Measurements from ENCODE around the gene RASA3.

The RASA3 gene

DNA sequence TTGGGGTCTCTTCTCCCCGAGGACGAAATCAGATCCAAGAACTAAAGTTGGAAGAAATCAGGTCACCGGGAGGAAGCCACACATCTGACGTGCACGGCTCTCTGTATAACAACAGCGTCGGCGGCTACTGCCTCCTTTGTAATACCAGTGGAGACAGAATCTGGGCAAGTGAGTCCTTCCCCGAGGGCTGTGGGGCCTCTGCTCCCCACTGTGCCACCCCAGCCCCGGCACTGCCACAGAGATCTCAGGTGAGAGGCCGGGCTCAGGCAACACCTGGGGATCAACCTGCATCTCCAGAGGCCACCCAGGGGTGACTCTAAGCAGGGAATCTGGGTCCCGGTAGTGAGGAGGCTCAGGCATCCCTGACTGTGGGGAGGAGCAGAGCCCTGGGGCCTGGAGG lies 124.9 kb downstream of the RASA3 start:
- DNase-seq (ENCODE audit: low read depth in 2 of 2): no peak

DNA sequence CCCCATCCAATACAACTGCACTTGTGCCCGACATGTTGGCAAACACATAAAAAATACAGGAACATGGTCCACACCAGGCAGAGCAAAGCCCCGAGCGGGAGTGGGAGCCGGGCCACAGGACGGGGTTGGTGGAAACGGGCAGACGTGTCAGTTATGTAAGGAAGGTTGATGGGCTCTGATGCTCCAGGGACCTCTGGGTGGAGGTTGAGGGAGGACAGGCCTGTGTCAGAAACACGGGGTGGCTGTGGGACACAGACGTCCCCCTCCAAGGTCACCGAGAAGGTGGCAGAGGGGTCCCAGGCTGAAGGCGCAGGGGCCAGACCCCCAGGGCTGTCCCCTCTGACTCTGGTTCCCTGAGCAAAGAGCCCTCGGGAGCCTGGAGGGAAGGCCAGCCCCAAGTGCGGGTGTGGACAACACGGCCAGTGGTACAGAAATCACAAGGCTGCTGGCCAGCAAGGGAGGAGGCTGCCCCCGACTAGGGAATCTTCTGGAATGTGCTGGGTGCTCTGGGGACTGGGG lies 127.2 kb downstream of the RASA3 start:
- DNase-seq (ENCODE audit: low read depth in 2 of 2): no peak

DNA sequence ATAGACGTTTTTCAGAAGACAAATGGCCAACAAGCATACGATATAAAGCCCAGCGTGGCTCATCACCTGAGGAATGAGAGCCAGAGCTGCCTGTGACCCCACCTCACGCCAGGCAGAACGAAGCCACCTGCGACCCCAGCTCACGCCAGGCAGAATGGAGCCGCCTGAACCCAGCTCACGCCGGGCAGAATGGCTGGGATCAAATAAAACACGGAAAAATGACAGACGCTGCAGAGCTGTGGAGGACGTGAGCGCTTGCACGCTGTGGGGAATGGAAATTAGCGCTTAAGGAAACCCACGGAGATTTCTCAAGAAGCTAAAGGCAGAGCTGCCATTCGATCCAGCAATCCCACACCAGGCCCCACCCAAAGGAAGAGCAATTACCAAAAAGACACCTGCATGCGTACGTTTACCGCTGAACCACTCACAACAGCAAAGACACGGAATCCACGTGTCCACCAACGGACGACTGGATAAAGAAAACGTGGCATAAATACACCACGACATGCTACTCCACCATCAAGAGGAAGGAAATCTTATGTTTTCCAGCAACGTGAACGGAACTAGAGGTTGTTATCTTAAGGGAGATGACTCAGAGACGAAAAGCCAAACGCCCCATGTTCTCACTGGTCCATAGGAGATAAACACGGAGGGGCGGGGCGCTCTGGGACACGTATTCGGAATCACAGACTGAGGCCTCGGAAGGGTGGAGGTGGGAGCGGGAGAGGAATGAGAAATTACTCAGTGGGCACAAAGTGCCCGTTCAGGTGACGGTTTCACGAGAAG lies 127.8 kb downstream of the RASA3 start:
- DNase-seq (ENCODE audit: low read depth in 2 of 2): no peak

DNA sequence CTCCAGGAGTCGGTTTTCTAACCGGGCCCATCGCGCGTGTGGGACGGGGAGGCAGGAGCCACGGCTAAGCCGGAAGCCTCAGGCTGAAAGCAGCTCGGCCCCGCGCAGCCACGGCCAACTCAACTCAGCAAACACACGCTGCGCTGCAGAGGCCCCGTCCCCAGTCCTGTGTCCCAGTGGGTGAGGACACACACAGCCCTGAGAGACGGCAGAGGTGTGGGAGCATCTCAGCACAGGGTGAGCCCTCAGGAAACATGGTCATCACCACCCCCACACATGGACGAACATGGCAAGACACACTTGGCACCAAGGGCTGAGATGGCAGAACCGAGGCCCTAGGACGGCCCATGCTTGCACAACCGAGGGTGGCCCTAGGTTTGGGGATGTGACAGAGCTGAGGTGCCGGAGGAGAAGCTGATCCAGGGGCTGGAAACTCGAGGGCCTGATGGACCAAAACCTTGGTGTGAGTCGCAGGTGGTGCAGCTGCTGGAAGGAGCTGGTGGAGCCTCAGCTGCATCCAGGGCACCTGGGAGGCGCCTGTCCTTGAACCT lies 129.6 kb downstream of the RASA3 start:
- no peak for DNase-seq (ENCODE audit: low read depth in 2 of 2)

DNA sequence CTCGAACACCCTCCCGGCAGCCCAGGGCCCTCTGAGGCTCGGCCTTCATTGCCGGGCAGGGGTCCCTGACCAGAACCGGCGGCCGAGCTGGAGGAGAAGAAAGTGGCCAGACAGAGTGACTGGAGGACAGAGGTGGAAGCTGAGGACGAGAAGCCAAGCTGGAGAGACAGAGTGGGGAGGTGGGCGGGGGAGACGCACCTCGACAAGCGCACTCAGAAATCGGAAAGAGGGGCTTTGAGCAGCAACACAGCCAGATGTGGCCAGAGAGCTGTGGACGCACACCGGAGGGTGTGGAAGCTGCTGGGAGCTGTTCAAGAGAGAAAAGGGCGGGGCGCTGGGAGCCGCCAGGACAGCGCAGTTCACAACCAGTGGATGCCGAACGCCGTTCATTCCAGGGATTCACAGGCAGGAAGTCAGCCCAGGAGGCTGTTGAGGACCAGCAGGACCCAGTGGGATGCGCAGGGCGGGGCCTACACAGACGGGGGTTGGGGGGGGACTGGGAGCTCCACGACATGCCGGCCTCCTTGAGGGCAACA lies 130.3 kb downstream of the RASA3 start:
- no peak for DNase-seq (ENCODE audit: low read depth in 2 of 2)

DNA sequence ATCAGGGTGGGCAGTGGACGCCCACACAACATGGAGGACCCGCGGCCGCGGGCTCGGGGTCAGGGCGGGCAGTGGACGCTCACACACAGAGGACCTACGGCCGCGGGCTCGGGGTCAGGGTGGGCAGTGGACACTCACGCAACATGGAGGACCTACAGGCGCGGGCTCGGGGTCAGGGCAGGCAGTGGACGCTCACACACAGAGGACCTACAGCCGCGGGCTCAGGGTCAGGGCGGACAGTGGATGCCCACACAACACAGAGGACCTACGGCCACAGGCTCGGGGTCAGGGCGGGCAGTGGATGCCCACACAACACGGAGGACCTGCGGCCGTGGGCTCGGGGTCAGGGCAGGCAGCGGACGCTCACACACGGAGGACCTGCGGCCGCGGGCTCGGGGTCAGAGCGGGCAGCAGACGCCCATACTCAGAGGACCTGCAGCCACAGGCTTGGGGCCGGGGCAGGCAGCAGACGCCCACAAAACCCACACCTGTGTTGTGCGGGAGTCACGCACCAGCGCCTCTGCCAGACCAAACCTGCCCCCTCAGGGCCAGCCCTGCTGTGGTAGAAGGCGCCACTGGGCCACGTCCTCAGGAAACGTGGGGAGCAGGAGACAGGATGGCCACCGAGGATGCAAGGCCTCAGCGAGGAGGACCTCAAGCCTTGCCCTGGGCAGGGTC lies 131.0 kb downstream of the RASA3 start:
- no peak for DNase-seq (ENCODE audit: low read depth in 2 of 2)

DNA sequence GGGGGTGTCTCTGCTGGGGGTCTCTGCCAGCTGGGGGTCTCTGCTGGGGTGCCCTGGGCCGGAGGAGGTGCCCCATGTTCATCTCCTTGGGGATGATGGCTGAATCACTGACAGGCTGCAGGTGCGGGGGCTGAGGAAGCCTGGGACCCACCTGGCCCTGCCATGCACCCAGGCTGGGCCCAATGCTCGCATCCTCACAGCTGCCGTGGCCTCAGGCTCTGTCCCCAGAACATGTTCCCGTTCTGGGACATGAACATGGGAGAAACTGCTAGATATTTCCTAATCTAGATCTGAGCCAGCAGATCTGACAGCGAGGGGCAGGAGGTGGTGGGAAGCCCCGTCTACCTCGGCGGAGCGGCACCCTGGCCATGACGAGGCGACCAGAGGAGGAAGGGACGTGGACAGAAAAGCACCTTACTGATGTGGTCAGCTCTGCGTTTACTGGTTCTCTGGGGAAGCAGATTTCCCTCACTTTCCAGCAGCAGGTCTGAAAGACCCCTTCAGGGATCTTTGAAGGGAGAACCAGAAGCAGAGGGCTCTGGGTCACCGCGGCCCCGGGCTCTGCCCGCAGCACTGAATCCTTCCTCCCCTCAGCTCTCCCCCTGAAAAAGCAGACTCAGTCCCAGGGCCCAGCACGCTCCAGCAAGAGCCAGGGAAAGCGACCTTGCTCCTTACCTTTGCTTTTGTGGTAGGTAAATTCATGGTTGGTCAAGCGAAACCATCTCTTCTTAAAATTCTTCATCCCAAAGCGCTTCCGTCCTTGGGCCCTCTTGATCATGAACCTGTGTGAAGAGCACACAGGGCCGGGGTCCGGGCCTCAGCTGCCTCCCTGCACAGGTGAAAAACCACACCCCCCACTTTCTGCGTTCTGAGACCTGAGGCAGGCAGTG lies 132.0 kb downstream of the RASA3 start:
- DNase-seq (ENCODE audit: low read depth in 2 of 2): no peak

DNA sequence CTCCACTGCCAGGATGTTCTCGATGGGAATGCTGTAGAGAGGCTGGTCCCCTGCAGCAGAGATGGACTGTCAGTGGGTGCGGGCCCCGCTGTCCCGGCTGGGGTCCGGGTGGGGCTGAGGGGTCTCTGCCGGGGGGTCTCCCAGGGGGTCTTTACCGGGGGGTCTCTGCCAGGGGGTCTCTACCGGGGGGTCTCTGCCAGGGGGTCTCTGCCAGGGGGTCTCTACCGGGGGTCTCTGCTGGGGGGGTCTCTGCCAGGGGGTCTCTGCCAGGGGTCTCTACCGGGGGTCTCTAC lies 132.9 kb downstream of the RASA3 start:
- DNase-seq (ENCODE audit: low read depth in 2 of 2): no peak

DNA sequence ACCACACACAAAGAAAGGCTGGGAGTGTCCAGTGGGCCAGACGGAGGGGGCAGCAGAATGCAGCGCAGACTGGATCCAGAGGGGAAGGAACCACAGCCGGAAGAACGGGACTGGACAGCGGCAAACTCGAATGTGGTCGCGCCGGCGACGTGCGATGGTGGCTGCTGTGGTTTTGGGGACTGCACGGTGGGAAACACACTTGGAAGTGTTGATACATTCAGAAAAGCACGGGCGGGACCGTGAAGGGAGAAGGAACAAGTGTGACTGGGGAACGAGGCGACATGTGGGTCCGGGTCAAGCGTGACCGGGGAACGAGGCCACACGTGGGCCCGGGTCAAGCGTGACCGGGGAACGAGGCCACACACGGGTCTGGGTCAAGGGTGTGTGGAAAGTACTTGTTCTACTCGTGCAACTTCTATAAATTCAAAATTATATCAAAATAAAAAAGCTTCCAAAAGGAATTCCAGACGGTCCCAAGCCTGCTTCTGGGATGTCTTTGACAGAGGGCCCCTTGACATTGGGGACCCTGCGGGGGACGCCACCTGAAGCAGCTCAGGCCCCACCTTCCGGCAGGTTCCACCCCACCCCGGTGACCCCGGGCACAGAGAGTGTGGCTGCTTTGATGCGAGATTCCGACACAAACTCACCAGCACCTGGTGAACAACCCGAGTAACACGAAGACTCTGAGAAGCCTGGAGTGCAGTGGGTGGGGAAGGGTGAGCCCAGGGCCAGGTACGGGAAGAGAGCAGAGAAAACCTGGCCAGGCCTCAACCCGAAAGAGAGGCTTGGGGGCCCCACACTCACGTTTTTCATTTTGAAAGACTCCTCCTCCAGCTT lies 133.4 kb downstream of the RASA3 start:
- DNase-seq (ENCODE audit: low read depth in 2 of 2): no peak

DNA sequence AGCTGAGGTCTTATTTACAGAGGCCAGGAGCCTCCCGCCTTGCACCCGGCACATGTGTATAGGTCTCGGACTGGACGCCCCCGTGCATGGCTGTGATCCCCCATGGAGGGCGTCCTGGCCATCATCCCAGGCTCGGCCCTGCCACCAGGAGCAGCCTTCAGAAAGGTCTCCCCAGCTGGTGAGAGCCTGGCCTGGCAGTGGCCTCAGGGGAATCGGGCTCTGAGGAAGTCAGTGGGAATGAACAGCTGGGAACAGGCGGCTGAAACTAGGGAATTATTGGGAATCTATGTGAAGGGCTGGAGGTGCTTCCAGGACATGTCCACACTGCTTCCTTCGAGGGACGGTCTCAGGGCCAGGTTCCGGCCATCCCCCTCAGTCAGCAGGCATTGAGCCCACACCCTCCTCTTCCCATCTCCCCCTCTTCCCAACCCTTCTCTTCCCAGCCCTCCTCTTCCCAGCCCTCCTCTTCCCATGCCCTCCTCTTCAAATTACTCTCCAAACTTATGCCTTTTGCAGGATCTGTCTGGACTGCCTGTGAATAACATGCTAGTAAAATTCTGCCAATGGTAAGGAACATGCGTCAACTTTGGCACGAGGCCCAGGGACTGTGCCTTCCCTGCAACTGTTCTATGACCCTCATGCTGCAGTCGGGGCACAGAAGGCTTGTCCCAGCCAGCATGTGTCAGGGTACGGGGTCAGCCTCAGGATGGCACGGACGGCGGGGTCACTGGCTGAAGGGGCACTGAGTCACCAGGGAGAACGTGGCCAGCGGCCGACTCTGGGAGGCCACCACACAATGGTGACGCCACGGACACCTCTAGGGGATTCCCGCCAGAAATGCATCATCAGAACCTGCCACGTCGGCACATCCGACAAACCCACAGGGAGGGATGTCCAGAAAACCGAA lies 134.3 kb downstream of the RASA3 start:
- no peak for DNase-seq (ENCODE audit: low read depth in 2 of 2)

DNA sequence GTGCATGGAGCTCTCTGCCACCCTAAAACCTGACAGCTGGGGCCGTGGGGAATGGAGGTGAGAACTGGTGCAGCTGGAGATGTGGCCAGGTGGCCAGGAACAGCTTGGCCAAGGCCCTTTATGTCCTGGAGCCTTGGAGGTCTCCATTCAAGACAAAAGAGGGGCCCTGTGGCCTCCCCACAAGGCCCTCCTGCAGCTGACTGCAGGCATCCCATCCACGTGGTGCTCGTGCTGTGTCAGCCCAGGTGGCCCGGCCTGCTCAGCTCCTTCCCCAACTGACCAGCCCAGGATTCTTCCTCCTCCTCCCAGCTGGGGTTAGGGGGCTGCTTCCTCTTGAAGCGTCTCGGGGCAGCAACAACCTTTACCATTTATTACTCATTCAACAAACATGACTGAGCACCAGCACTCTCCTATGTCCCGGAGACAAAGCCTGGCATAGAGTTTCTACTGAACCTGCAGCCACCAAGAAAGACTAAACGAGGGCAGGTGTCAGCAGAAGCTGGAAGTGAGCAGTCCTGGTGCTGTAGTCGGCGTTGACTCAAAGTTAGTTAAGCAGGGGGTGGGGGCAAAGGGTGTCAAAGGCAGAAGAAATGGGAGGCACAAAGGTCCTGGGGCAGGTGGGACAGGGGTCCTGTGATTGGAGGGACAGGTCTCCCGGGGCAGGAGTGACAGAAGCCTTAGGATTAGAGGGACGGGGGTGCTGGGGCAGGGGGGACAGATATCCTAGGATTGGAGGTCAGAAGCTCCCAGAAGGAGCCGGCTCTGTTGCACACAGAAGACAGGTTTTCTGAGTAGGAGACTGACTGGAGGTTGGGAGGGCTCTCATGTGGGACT lies 135.3 kb downstream of the RASA3 start:
- DNase-seq (ENCODE audit: low read depth in 2 of 2): no peak

DNA sequence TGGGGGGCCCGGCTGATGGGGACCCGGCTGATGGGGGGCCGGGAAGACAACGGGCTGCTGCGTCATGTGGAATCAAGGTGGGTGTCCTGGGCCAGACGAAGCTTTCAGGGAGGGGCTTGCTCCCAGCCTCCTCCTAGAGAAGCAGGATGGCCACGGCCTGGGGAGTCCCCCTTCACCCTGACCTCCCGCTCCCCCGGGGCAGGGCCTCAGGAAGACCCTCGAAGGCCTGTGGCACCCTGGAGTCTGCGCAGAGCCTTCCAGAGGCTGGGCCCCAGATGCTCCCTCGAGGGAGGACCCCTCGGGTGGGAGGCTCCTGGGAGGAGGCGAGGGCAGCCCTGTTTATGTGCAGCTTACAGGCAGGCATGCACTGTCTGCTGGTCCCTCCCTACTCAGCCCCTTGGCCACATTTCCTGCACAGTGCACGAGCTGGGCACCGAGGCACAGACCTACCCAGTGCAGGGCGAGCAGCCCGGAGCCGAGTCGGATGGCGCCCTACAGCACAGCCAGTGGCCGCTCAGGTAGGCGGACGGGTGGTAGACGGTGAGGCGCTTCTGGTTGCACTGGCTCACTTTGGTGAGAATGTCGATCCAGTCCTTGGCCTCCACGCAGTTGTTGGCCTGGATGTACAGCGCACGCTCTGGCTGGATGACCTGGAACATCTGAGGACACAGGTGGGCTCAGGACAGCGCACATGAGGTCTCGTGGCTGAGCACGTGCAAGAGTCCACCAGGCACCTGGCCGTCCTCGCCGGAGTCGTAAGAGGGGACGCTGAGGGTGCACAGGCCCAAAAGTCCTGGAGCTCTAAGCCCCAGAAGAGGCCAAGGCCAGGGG lies 136.1 kb downstream of the RASA3 start:
- DNase-seq (ENCODE audit: low read depth in 2 of 2): no peak

DNA sequence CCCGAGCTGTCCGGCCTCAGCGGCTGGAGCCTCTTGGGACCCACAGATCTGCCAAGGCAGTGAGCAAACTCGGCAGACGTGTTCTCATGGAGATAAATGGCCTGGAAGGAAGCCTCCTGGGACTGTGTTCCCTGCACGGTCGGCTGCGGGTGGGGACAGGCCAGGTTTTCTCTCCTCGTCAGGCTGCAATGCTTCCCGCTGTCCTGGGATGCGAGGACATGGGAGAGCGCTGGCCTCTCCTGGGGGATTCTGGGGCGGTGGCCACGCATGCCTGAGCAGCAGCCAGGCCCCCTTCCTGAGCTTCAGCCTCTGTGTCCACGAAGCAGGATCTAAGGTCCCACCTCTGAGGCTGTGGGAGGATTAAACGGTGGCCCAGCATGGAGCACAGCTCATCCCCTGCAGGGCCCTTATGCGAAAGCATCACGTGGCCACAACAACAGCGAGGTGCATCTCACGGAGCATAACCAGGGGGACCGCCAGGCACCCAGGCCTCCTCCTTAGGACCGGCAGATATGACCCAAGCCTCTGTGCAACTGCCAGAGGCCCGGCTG lies 137.3 kb downstream of the RASA3 start:
- DNase-seq (ENCODE audit: low read depth in 2 of 2): no peak

DNA sequence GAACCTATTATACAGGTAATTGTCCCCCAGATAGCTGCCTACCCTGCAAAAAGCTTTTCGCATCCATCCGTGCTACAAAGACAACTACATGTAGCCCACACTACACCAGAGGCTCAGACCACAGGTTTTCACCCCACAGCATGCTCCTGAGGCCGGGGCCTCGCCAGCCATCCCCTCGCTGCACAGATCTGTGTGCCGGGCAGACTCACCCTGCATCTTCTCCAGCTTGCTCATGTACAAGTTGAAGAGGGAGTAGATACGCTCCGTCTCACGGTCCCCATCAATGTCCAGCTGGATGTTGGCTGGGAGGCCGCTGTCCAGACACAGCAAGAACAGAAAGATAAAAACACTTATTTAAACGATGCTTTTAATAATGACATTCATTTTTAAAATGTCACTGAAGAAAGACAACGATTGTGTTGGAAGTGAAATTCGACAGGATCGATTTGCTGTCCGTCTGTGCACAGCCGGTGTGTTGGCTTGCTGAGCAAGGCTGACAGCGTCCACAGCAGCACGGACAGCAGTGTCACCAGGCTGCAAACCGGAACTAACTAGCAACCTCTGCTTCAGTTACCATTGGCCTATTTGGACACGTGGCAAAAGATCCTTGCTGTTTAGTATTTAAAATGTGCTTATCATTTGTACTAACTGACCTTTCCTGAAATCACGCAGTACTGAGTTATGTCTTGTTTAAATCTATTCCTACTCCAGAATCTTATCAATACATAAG lies 140.0 kb downstream of the RASA3 start:
- DNase-seq (ENCODE audit: low read depth in 2 of 2): no peak

DNA sequence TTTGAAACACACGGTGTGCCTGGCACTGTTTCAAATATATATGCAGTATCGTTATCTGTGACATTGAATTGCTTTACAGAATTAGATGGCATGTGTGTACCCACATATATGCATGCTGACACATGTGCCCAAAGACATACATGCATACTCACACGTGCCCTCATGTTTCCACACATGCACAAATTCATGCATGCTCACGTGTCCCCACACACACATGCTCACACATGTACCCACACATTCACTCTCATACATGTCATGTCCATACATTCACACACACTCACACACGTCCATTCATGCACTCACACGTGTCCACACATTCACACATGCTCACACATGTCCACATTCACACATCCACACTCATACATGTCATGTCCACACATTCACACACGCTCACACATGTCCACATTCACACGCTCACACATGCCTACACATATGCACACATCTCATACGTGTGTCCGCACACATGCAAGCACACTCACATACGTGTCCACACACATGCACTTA lies 140.7 kb downstream of the RASA3 start:
- no peak for DNase-seq (ENCODE audit: low read depth in 2 of 2)

DNA sequence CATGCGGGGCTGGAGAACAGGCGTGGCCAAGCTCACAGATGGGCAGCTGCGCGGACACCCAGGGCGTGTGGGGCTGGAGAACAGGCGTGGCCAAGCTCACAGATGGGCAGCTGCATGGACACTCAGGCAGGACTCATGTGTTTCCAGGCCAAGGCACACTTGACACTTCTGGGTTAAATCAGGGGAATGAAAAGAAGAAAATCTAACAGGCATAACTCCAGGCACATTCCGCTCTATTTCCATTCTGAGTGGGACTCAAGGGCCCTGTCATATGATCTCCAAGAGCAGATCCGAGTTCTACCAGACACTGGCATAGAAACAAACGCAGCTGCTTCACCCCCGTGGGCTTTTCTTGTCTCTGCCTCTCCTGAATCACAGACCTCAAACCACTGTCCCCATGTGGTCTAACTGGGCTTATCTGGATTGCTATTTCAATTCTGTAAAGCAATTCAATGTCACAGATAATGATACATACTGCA lies 141.2 kb downstream of the RASA3 start:
- DNase-seq (ENCODE audit: low read depth in 2 of 2): no peak

DNA sequence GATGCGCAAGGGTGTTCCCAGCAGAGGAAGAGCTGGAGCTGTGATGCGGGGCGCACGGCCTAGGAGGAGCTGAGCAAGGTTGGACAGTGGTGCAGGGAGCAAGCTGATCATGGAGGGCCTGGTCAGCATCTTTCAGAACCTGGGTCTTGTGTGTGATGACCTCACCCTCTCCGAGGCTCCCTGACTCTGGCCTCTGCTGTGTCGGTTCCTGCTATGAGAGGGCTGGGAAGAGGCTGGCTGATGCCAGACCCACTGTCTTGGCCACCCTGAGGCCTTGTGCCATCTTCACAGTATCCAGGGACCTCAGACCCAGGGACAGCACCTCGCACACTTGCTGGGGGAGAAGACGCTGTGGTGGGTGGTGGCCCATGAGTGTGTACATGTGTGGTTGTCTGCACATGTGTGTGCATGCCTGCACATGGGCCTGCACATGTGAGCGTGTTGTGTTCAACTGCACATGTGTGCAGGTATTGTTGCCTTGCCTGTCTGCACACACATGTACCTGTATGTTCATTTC lies 142.0 kb downstream of the RASA3 start:
- no peak for DNase-seq (ENCODE audit: low read depth in 2 of 2)
